ENCODE results near the gene CNOT2.
"Not testable (repeated sequence)": the region's sequence is repeated elsewhere in the genome, so short reads cannot be mapped to it uniquely, and the experiment has no call there.

The CNOT2 gene

GRCh38 chr12:70383886-70384285, 140.7 kb downstream of the CNOT2 start:
- Mint-ChIP-seq H3K4me1 (ENCODE audit: low read depth) (peaks cover 6% of the 10 kb centered on the region), H3K9me3 (peaks cover 8% of the 10 kb centered on the region), H3K4me3 (no peak overlapping the region), H3K27ac (no peak overlapping the region), H3K27me3 (no peaks in the 10 kb centered on the region), H3K36me3 (ENCODE audit: low read depth) (no peaks in the 10 kb centered on the region)

GRCh38 chr12:70386771-70387170, 143.5 kb downstream of the CNOT2 start:
- H3K27me3 Mint-ChIP-seq = no peaks in the 10 kb centered on the region
- no peak overlapping the region for H3K4me3 Mint-ChIP-seq
- H3K9me3 Mint-ChIP-seq = peaks cover 13% of the 10 kb centered on the region
- H3K27ac Mint-ChIP-seq = no peak overlapping the region
- peaks cover 3% of the 10 kb centered on the region for H3K36me3 Mint-ChIP-seq (ENCODE audit: low read depth)
- no peaks in the 10 kb centered on the region for H3K4me1 Mint-ChIP-seq (ENCODE audit: low read depth)

- Mint-ChIP-seq H3K36me3 (ENCODE audit: low read depth) (peaks cover 3% of the 10 kb centered on the region), H3K4me3 (no peak overlapping the region), H3K27ac (no peak overlapping the region), H3K9me3 (peaks cover 13% of the 10 kb centered on the region), H3K4me1 (ENCODE audit: low read depth) (no peaks in the 10 kb centered on the region), H3K27me3 (no peaks in the 10 kb centered on the region)
Measured at GRCh38 chr12:70389678-70390077, 146.4 kb downstream of the CNOT2 start.

GRCh38 chr12:70392631-70393030, 149.4 kb downstream of the CNOT2 start:
- not testable (repeated sequence) for H3K4me3 Mint-ChIP-seq; H3K27ac Mint-ChIP-seq; H3K36me3 Mint-ChIP-seq (ENCODE audit: low read depth); H3K27me3 Mint-ChIP-seq; H3K4me1 Mint-ChIP-seq (ENCODE audit: low read depth)
- H3K9me3 Mint-ChIP-seq = peaks cover 13% of the 10 kb centered on the region

GRCh38 chr12:70393787-70394499, 150.7 kb downstream of the CNOT2 start:
- Mint-ChIP-seq H3K36me3 (ENCODE audit: low read depth) (peaks cover 3% of the 10 kb centered on the region), H3K4me1 (ENCODE audit: low read depth) (no peaks in the 10 kb centered on the region), H3K27me3 (no peaks in the 10 kb centered on the region), H3K4me3 (no peak overlapping the region), H3K9me3 (peaks cover 9% of the 10 kb centered on the region), H3K27ac (no peak overlapping the region)

GRCh38 chr12:70398002-70398401, 154.8 kb downstream of the CNOT2 start:
- H3K27me3 Mint-ChIP-seq = no peaks in the 10 kb centered on the region
- H3K36me3 Mint-ChIP-seq (ENCODE audit: low read depth) = peaks cover 9% of the 10 kb centered on the region
- H3K9me3 Mint-ChIP-seq = no peaks in the 10 kb centered on the region
- no peak overlapping the region for H3K27ac Mint-ChIP-seq
- H3K4me1 Mint-ChIP-seq (ENCODE audit: low read depth) = no peaks in the 10 kb centered on the region
- H3K4me3 Mint-ChIP-seq = no peak overlapping the region

GRCh38 chr12:70398862-70399261, 155.6 kb downstream of the CNOT2 start:
- Mint-ChIP-seq H3K27me3 (no peaks in the 10 kb centered on the region), H3K27ac (no peak overlapping the region), H3K4me3 (no peak overlapping the region), H3K36me3 (ENCODE audit: low read depth) (peaks cover 9% of the 10 kb centered on the region), H3K4me1 (ENCODE audit: low read depth) (no peaks in the 10 kb centered on the region), H3K9me3 (no peaks in the 10 kb centered on the region)

- no peaks in the 10 kb centered on the region for H3K4me1 Mint-ChIP-seq (ENCODE audit: low read depth)
- H3K4me3 Mint-ChIP-seq = no peak overlapping the region
- no peak overlapping the region for H3K27ac Mint-ChIP-seq
- H3K36me3 Mint-ChIP-seq (ENCODE audit: low read depth) = peaks cover 9% of the 10 kb centered on the region
- no peaks in the 10 kb centered on the region for H3K9me3 Mint-ChIP-seq
- H3K27me3 Mint-ChIP-seq = no peaks in the 10 kb centered on the region
Measured at GRCh38 chr12:70399311-70399710, 156.1 kb downstream of the CNOT2 start.

GRCh38 chr12:70400124-70400523, 156.9 kb downstream of the CNOT2 start:
- Mint-ChIP-seq H3K4me1 (ENCODE audit: low read depth) (no peaks in the 10 kb centered on the region), H3K4me3 (no peak overlapping the region), H3K27me3 (no peaks in the 10 kb centered on the region), H3K27ac (no peak overlapping the region), H3K9me3 (no peaks in the 10 kb centered on the region), H3K36me3 (ENCODE audit: low read depth) (peaks cover 9% of the 10 kb centered on the region)

- Mint-ChIP-seq H3K27me3 (no peaks in the 10 kb centered on the region), H3K36me3 (ENCODE audit: low read depth) (peaks cover 9% of the 10 kb centered on the region), H3K27ac (no peak overlapping the region), H3K4me3 (no peak overlapping the region), H3K4me1 (ENCODE audit: low read depth) (no peaks in the 10 kb centered on the region), H3K9me3 (no peaks in the 10 kb centered on the region)
Measured at GRCh38 chr12:70402597-70402996, 159.4 kb downstream of the CNOT2 start.

- H3K9me3 Mint-ChIP-seq = no peaks in the 10 kb centered on the region
- H3K36me3 Mint-ChIP-seq (ENCODE audit: low read depth) = peaks cover 9% of the 10 kb centered on the region
- H3K4me1 Mint-ChIP-seq (ENCODE audit: low read depth) = no peaks in the 10 kb centered on the region
- no peak overlapping the region for H3K4me3 Mint-ChIP-seq
- no peaks in the 10 kb centered on the region for H3K27me3 Mint-ChIP-seq
- no peak overlapping the region for H3K27ac Mint-ChIP-seq
Measured at GRCh38 chr12:70403826-70404225, 160.6 kb downstream of the CNOT2 start.

Measured in stimulated activated naive CD8-positive, alpha-beta T cell treated with anti-CD3 and anti-CD28 coated beads, Interleukin-15, Interleukin-2, amounts not matched to agents 100 ng/mL and 50 ng/mL, for 24 hours (primary cell).